OCI-LY7 (cell line): ENCODE results near the gene ISOC2.

Experiments used
- CTCF ChIP-seq: fragments of 200-600 bp; sonication (generic); conservative IDR thresholded peaks from 2 replicates; pipeline ENCODE4 v1.5.1; 2014; ENCODE audit warnings: mild to moderate bottlenecking, antibody characterized with exemption, low read length, moderate library complexity, mixed read lengths
- EZH2phosphoT487 ChIP-seq: fragments of 200-600 bp; sonication (generic); IDR thresholded peaks from 2 replicates; pipeline ENCODE4 v1.6.1; 2018; ENCODE audit warnings: low read depth, borderline replicate concordance, mild to moderate bottlenecking, mixed run types, antibody characterized with exemption, low read length, moderate library complexity, mixed read lengths

DNA sequence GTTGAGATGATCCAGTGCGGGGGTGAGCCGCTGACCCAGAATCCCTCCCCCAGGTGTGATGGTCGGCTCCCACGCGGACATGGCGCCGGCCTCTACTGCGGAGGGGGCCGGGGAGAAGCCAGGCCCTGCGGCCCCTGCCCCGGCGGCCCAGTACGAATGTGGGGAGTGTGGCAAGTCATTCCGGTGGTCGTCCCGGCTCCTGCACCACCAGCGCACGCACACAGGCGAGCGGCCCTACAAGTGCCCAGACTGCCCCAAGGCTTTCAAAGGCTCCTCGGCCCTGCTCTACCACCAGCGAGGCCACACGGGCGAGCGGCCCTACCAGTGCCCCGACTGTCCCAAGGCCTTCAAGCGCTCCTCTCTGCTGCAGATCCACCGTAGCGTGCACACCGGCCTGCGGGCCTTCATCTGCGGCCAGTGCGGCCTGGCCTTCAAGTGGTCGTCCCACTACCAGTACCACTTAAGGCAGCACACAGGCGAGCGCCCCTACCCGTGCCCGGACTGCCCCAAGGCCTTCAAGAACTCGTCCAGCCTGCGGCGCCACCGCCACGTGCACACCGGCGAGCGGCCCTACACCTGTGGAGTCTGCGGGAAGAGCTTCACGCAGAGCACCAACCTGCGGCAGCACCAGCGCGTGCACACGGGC lies 19.8 kb upstream of the ISOC2 start:
- TF ChIP-seq EZH2phosphoT487 = no peak
- no peak for TF ChIP-seq CTCF
